C4-2B (cell line): Measurements from ENCODE around the gene OTUD4.

Experiments
- CTCF ChIP-seq: fragments of 450-650 bp; conservative IDR thresholded peaks from 2 replicates; pipeline ENCODE4 v1.5.1; 2017; ENCODE audit warnings: mild to moderate bottlenecking
- ZFX ChIP-seq: fragments of 450-650 bp; IDR thresholded peaks from 2 replicates; pipeline ENCODE4 v1.6.1; 2017

DNA sequence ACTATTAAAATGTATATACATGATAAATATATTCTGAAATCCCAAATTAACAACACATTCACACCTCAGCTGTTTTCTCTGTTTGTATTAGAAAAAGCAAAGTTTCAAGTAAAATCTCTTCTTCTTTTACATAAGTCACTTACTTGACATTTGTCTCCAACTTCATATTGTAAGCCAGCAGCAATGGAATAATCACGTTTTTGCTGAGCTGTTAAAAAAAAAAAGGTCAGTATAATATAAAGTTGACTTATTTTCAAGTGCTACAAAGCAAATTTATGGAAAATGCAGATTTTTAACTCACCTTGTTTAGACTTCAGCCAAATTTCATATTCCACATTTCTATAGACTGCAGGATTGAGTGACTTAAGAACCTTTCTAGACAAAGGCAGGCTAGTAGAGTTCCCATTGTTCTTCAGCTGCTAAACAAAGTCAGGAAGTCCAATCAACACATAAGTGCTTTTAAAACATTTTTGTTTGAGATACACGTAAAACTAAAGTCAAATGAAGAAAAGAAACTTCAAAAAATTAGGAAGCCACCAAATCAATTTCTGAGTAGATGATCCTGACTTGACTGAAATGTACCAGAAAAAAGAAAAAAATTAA, 25.0 kb downstream of the OTUD4 start:
- TF ChIP-seq CTCF (no peak), ZFX (no peak)
